GM23338 (cell line): ENCODE data around the gene ZNF525. TPM values are rescaled to one million over a fixed set of nuclear protein-coding genes. Genes with fewer than 3 reads are reported as not detected.
"Not testable (repeated sequence)": the region's sequence is repeated elsewhere in the genome, so short reads cannot be mapped to it uniquely, and the experiment has no call there.

Experiments used
- ATAC-seq: fragments of 200-7000 bp; cut with Tn5 transposase; 3 replicates; pipeline ENCODE4 v1.9.1; 2020
- DNase-seq: peaks from one replicate; pipeline ENCODE4 v3.0.0-alpha.2; 2015; ENCODE audit warnings: low spot score
- H2AFZ ChIP-seq: fragments of 200-600 bp; sonication (generic); 2 replicates; pipeline ENCODE4 v1.8.0; 2016; ENCODE audit warnings: antibody characterized with exemption, mild to moderate bottlenecking, moderate library complexity
- H3F3A ChIP-seq: fragments of 200-600 bp; sonication (generic); replicated peaks from 2 replicates; pipeline ENCODE4 v1.8.0; 2017; ENCODE audit warnings: antibody characterized with exemption, mixed run types, low read depth
- H3K27ac ChIP-seq: fragments of 200-600 bp; sonication (generic); 2 replicates; pipeline ENCODE4 v1.6.1; 2016; ENCODE audit warnings: low read depth
- H3K27me3 ChIP-seq: fragments of 200-600 bp; sonication (generic); 2 replicates; pipeline ENCODE4 v1.8.0; 2016; ENCODE audit warnings: mild to moderate bottlenecking, mixed run types, moderate library complexity; ENCODE audit not compliant: insufficient read depth
- H3K36me3 ChIP-seq: fragments of 200-600 bp; sonication (generic); 2 replicates; pipeline ENCODE4 v1.8.0; 2016; ENCODE audit warnings: mild to moderate bottlenecking; ENCODE audit not compliant: insufficient read depth
- H3K4me1 ChIP-seq: fragments of 200-600 bp; sonication (generic); 2 replicates; pipeline ENCODE4 v1.8.0; 2016; ENCODE audit warnings: mild to moderate bottlenecking, moderate library complexity; ENCODE audit not compliant: insufficient read depth
- H3K4me2 ChIP-seq: fragments of 200-600 bp; sonication (generic); 2 replicates; pipeline ENCODE4 v1.7.1; 2017; ENCODE audit warnings: mixed run types
- H3K4me3 ChIP-seq: fragments of 200-600 bp; sonication (generic); 2 replicates; pipeline ENCODE4 v1.6.1; 2016; ENCODE audit warnings: mixed run types
- H3K79me2 ChIP-seq: fragments of 200-600 bp; sonication (generic); replicated peaks from 2 replicates; pipeline ENCODE4 v1.8.0; 2017; ENCODE audit warnings: mild to moderate bottlenecking; ENCODE audit not compliant: insufficient read depth
- H3K9me2 ChIP-seq: fragments of 200-600 bp; sonication (generic); 2 replicates; pipeline ENCODE4 v1.8.0; 2017; ENCODE audit not compliant: insufficient read depth
- H4K20me1 ChIP-seq: fragments of 200-600 bp; sonication (generic); replicated peaks from 2 replicates; pipeline ENCODE4 v1.8.0; 2017; ENCODE audit warnings: mild to moderate bottlenecking; ENCODE audit not compliant: insufficient read depth
- H3K27ac Mint-ChIP-seq: 2 replicates; pipeline ENCODE4 v1.8.0; 2020; ENCODE audit warnings: inconsistent platforms, mild to moderate bottlenecking, moderate library complexity, mixed read lengths
- H3K27me3 Mint-ChIP-seq: 3 replicates; pipeline ENCODE4 v1.8.0; 2022; ENCODE audit warnings: low read depth, mild to moderate bottlenecking, moderate library complexity, mixed read lengths, inconsistent platforms; ENCODE audit not compliant: insufficient read depth, poor library complexity
- H3K36me3 Mint-ChIP-seq: 3 replicates; pipeline ENCODE4 v1.8.0; 2021; ENCODE audit warnings: low read depth, mild to moderate bottlenecking, inconsistent platforms, moderate library complexity, mixed read lengths
- H3K4me1 Mint-ChIP-seq: 3 replicates; pipeline ENCODE4 v1.8.0; 2020; ENCODE audit warnings: mild to moderate bottlenecking, inconsistent platforms, mixed read lengths
- H3K4me3 Mint-ChIP-seq: 3 replicates; pipeline ENCODE4 v1.8.0; 2021; ENCODE audit warnings: moderate library complexity, mild to moderate bottlenecking, inconsistent platforms, mixed read lengths
- H3K9me3 Mint-ChIP-seq: 3 replicates; pipeline ENCODE4 v1.8.0; 2020; ENCODE audit warnings: moderate library complexity, mild to moderate bottlenecking, inconsistent platforms, mixed read lengths
- JUNB ChIP-seq: IDR thresholded peaks from one replicate; pipeline ENCODE4 v1.6.1; 2016; ENCODE audit warnings: antibody characterized with exemption; ENCODE audit not compliant: unreplicated experiment
- REST ChIP-seq: IDR thresholded peaks from one replicate; pipeline ENCODE4 v1.6.1; 2018; ENCODE audit warnings: antibody characterized with exemption; ENCODE audit not compliant: unreplicated experiment
- ZNF114 ChIP-seq: fragments of 250-450 bp; sonication (Bioruptor Pico); IDR thresholded peaks from 2 replicates; pipeline ENCODE4 v1.5.0; 2020; ENCODE audit warnings: mild to moderate bottlenecking, moderate library complexity
- ZNF331 ChIP-seq: fragments of 250-450 bp; sonication (Bioruptor Pico); IDR thresholded peaks from 2 replicates; pipeline ENCODE4 v1.5.0; 2020; ENCODE audit warnings: low read depth, mild to moderate bottlenecking, moderate library complexity
- ZNF462 ChIP-seq: fragments of 250-450 bp; sonication (Bioruptor Pico); IDR thresholded peaks from 2 replicates; pipeline ENCODE4 v1.5.0; 2020; ENCODE audit warnings: mild to moderate bottlenecking, moderate library complexity
- polyA plus RNA-seq: library from polyadenylated mRNA; unstranded; fragments of >200 nt; fragmentation: Nextera tagmentation; extraction: Ambion mirVana; gene quantifications from 2 replicates; pipeline ENCODE4 v1.2.1, GENCODE V29; 2016
- total RNA-seq: library from RNA; depleted of rRNA; stranded (reverse); fragments of >200 nt; shearing (Covaris generic); gene quantifications from 2 replicates; pipeline ENCODE4 v1.2.3, GENCODE V29; 2014

ZNF525 gene
- total and polyA plus RNA-seq, 2 experiments from 2014 or later, result 39.3 to 99.8 TPM

GRCh38 chr19:53355739-53356138 lies 9.8 kb upstream of the ZNF525 start (continued):
- no peak for TF ChIP-seq ZNF462 (CRISPR knock-in tag)
- no peak for TF ChIP-seq JUNB

GRCh38 chr19:53357821-53358581 lies 7.5 kb upstream of the ZNF525 start:
- Mint-ChIP-seq H3K4me1 (no peaks in the 10 kb centered on the region), H3K4me3 (no peak overlapping the region), H3K27ac (no peak overlapping the region), H3K27me3 (peaks cover 3% of the 10 kb centered on the region), H3K36me3 (peaks cover 51% of the 10 kb centered on the region), H3K9me3 (peaks cover 66% of the 10 kb centered on the region)
- no peaks in the 10 kb centered on the region for H3K4me1 ChIP-seq
- no peak for TF ChIP-seq ZNF114
- no peak for TF ChIP-seq REST
- no peak for TF ChIP-seq ZNF331 (CRISPR knock-in tag)
- DNase-seq, result peak; percentile 85
- no peaks in the 10 kb centered on the region for H3K27me3 ChIP-seq
- no peaks in the 10 kb centered on the region for H3F3A ChIP-seq
- H3K36me3 ChIP-seq, result peaks cover 25% of the 10 kb centered on the region
- no peaks in the 10 kb centered on the region for H3K79me2 ChIP-seq
- no peak overlapping the region for H2AFZ ChIP-seq
- peak; percentile 97 for ATAC-seq
- no peaks in the 10 kb centered on the region for H3K9me2 ChIP-seq
- H3K4me2 ChIP-seq, result no peak overlapping the region
- no peak overlapping the region for H3K4me3 ChIP-seq
- H3K27ac ChIP-seq, result no peak overlapping the region
- no peaks in the 10 kb centered on the region for H4K20me1 ChIP-seq

GRCh38 chr19:53360056-53360455 lies 5.4 kb upstream of the ZNF525 start:
- not testable (repeated sequence) for ATAC-seq, H3K4me3 ChIP-seq, H3K4me1 ChIP-seq, H3K27me3 Mint-ChIP-seq, H3F3A ChIP-seq, H3K79me2 ChIP-seq, H3K27me3 ChIP-seq, H3K9me2 ChIP-seq, H2AFZ ChIP-seq, H3K4me2 ChIP-seq, H3K27ac ChIP-seq, H3K27ac Mint-ChIP-seq, DNase-seq, H4K20me1 ChIP-seq, H3K36me3 ChIP-seq, H3K4me3 Mint-ChIP-seq
- Mint-ChIP-seq H3K36me3 (peaks cover 32% of the 10 kb centered on the region), H3K9me3 (peaks cover 46% of the 10 kb centered on the region), H3K4me1 (peaks cover 14% of the 10 kb centered on the region; the same call in 2 of the 3 replicates)
